ENCODE results near the gene SPINT3. TPM values are rescaled to one million over a fixed set of nuclear protein-coding genes. Genes with fewer than 3 reads are reported as not detected.

Gene SPINT3
- total and polyA plus RNA-seq, 2 donors (not counting 1 experiment from before 2014, with no cell fraction given): not detected

DNA sequence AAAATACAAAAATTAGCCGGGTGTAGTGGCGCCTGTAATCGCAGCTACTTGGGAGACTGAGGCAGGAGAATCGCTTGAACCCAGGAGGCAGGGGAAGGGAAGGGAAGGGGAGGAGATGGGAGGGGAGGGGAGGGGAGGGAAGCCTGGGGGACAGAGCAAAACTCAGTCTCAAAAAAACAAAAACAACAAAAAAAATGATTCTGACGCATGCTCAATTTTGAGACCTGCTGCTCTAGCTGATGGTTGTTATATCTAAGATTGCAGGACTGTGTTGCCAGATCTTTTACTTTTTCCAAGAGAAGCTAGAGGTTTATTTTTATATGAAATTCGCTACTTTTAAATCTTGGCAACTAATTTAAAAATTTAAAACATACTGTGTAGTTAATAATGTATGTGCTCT, 48.2 kb downstream of the SPINT3 start:
- H3K9ac ChIP-seq (ENCODE audit: insufficient read depth, low read length): no peak overlapping the region
- H3K9me3 ChIP-seq (ENCODE audit: control insufficient read depth, insufficient read depth, low read depth, low read length): no peaks in the 10 kb centered on the region
- no peak overlapping the region for H3K4me3 ChIP-seq (replicated peaks in 1 of 4; ENCODE audit: control extremely low read depth in 1 of 4, insufficient read depth in 1 of 4, low read depth in 3 of 4, low read length in 4 of 4)
- H3K36me3 ChIP-seq (ENCODE audit: control insufficient read depth, insufficient read depth, low read length): no peaks in the 10 kb centered on the region
- H3K27ac ChIP-seq (ENCODE audit: insufficient read depth, low read length): no peak overlapping the region
- H2AFZ ChIP-seq (ENCODE audit: low read length): no peak overlapping the region
- H4K20me1 ChIP-seq (ENCODE audit: control insufficient read depth, extremely low read depth, insufficient read depth, low read length): no peaks in the 10 kb centered on the region
- no peak for DNase-seq (ENCODE audit: low read depth in 2 of 2)
- no peaks in the 10 kb centered on the region for H3K4me1 ChIP-seq (ENCODE audit: control insufficient read depth, extremely low read depth, insufficient read depth, low read length)
- H3K79me2 ChIP-seq (ENCODE audit: control insufficient read depth, insufficient read depth, low read length): no peaks in the 10 kb centered on the region
- TF ChIP-seq EZH2 (IDR thresholded peaks at IDR 0.05; ENCODE audit: low read length, missing control alignments) (no peak), CTCF (conservative IDR thresholded peaks at IDR 0.05 in 1 of 2, IDR thresholded peaks at IDR 0.05 in 1 of 2; ENCODE audit: low read depth in 1 of 2, low read length in 2 of 2) (no peak)
- peaks cover 35% of the 10 kb centered on the region for H3K27me3 ChIP-seq (ENCODE audit: control insufficient read depth, insufficient read depth, low read length)
- no peak overlapping the region for H3K4me2 ChIP-seq (ENCODE audit: extremely low read depth, insufficient read depth, low read length)

- Histone ChIP-seq H3K27me3 (ENCODE audit: control insufficient read depth, insufficient read depth, low read length) (peaks cover 24% of the 10 kb centered on the region), H2AFZ (ENCODE audit: low read length) (no peak overlapping the region), H4K20me1 (ENCODE audit: control insufficient read depth, extremely low read depth, insufficient read depth, low read length) (no peaks in the 10 kb centered on the region), H3K4me1 (ENCODE audit: control insufficient read depth, extremely low read depth, insufficient read depth, low read length) (no peaks in the 10 kb centered on the region), H3K4me2 (ENCODE audit: extremely low read depth, insufficient read depth, low read length) (no peak overlapping the region), H3K4me3 (replicated peaks in 1 of 4; ENCODE audit: control extremely low read depth in 1 of 4, insufficient read depth in 1 of 4, low read depth in 3 of 4, low read length in 4 of 4) (no peak overlapping the region), H3K36me3 (ENCODE audit: control insufficient read depth, insufficient read depth, low read length) (no peaks in the 10 kb centered on the region), H3K27ac (ENCODE audit: insufficient read depth, low read length) (no peak overlapping the region), H3K9me3 (ENCODE audit: control insufficient read depth, insufficient read depth, low read depth, low read length) (no peaks in the 10 kb centered on the region), H3K9ac (ENCODE audit: insufficient read depth, low read length) (no peak overlapping the region), H3K79me2 (ENCODE audit: control insufficient read depth, insufficient read depth, low read length) (no peaks in the 10 kb centered on the region)
- no peak for DNase-seq (ENCODE audit: low read depth in 2 of 2)
- no peak for TF ChIP-seq EZH2 (IDR thresholded peaks at IDR 0.05; ENCODE audit: low read length, missing control alignments)
- TF ChIP-seq CTCF (conservative IDR thresholded peaks at IDR 0.05 in 1 of 2, IDR thresholded peaks at IDR 0.05 in 1 of 2; ENCODE audit: low read depth in 1 of 2, low read length in 2 of 2): no peak
These were observed 49.7 kb downstream of the SPINT3 start for GRCh38 chr20:45465491-45466266.

DNA sequence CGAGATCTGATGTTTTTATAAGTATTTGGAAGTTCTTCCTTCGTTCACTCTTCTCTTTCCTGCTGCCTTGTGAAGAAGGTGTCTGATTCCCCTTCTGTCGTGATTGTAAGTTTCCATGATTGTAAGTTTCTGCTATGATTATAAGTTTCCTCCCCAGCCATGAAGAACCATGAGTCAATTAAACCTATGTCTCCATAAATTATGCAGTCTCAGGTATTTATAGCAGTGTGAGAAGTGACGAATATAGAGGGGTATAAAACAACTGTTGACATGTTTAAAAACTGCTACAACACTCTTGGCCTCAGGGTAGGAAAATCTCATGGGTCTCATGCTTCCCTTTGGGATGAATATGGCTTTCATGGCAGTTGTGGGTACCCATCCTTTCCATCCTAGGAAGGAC, 51.7 kb downstream of the SPINT3 start:
- Histone ChIP-seq H3K79me2 (ENCODE audit: control insufficient read depth, insufficient read depth, low read length) (no peaks in the 10 kb centered on the region), H3K9me3 (ENCODE audit: control insufficient read depth, insufficient read depth, low read depth, low read length) (no peaks in the 10 kb centered on the region), H3K36me3 (ENCODE audit: control insufficient read depth, insufficient read depth, low read length) (no peaks in the 10 kb centered on the region), H3K4me1 (ENCODE audit: control insufficient read depth, extremely low read depth, insufficient read depth, low read length) (no peaks in the 10 kb centered on the region), H3K27ac (ENCODE audit: insufficient read depth, low read length) (no peak overlapping the region), H3K4me3 (replicated peaks in 1 of 4; ENCODE audit: control extremely low read depth in 1 of 4, insufficient read depth in 1 of 4, low read depth in 3 of 4, low read length in 4 of 4) (no peak overlapping the region), H3K4me2 (ENCODE audit: extremely low read depth, insufficient read depth, low read length) (no peak overlapping the region), H3K9ac (ENCODE audit: insufficient read depth, low read length) (no peak overlapping the region), H2AFZ (ENCODE audit: low read length) (no peak overlapping the region), H3K27me3 (ENCODE audit: control insufficient read depth, insufficient read depth, low read length) (peaks cover 9% of the 10 kb centered on the region), H4K20me1 (ENCODE audit: control insufficient read depth, extremely low read depth, insufficient read depth, low read length) (no peaks in the 10 kb centered on the region)
- DNase-seq (ENCODE audit: low read depth in 2 of 2): no peak
- TF ChIP-seq CTCF (conservative IDR thresholded peaks at IDR 0.05 in 1 of 2, IDR thresholded peaks at IDR 0.05 in 1 of 2; ENCODE audit: low read depth in 1 of 2, low read length in 2 of 2): no peak
- TF ChIP-seq EZH2 (IDR thresholded peaks at IDR 0.05; ENCODE audit: low read length, missing control alignments): no peak

Data from fibroblast of lung (primary cell).